Measurements from ENCODE around the gene SMYD4. TPM values are rescaled to one million over a fixed set of nuclear protein-coding genes. Genes with fewer than 3 reads are reported as not detected.

The SMYD4 gene
- total RNA-seq, 1 donor from 2014 or later = 8.4 TPM

- peak overlapping the region in 2 of 3 donors; percentile 63 to 86 for H3K9ac ChIP-seq (ENCODE audit: low read depth in 1 of 3, low read length in 3 of 3)
- H3K4me3 ChIP-seq (ENCODE audit: low read length in 3 of 3) = peak overlapping the region in 1 of 3 donors; percentile 49
- H3K27me3 ChIP-seq (ENCODE audit: control insufficient read depth in 3 of 3, insufficient read depth in 3 of 3, low read length in 3 of 3) = no peaks in the 10 kb centered on the region
- peak overlapping the region; percentile 96 for H3K27ac ChIP-seq (ENCODE audit: low read depth, low read length)
- H3K36me3 ChIP-seq (ENCODE audit: control insufficient read depth in 3 of 3, insufficient read depth in 3 of 3, low read length in 3 of 3) = peaks cover 19 to 46% (median 35%) of the 10 kb centered on the region in 3 donors
- H3K9me3 ChIP-seq (ENCODE audit: control insufficient read depth in 3 of 3, low read length in 3 of 3) = no peaks in the 10 kb centered on the region
- H3K4me1 ChIP-seq (ENCODE audit: control insufficient read depth in 3 of 3, insufficient read depth in 3 of 3, low read length in 3 of 3) = peaks cover 36 to 54% (median 49%) of the 10 kb centered on the region in 3 donors
Measured at GRCh38 chr17:1729966-1730325, 99.8 kb downstream of the SMYD4 start.

Other genes starting within 250 kb of the SMYD4 start
- 4.7 TPM for gene SLC43A2, start 201.1 kb downstream of the SMYD4 start, total RNA-seq
- gene SCARF1, start 184.2 kb downstream of the SMYD4 start, total RNA-seq = 5.7 TPM
- gene RILP, start 180.0 kb downstream of the SMYD4 start, total RNA-seq = 9.9 TPM
- 96.0 TPM for gene PRPF8, start 145.0 kb downstream of the SMYD4 start, total RNA-seq
- gene TLCD2, start 119.5 kb downstream of the SMYD4 start, total RNA-seq = 2.1 TPM
- 10.4 TPM for gene WDR81, start 105.2 kb downstream of the SMYD4 start, total RNA-seq
- not detected for gene SERPINF2, start 87.0 kb downstream of the SMYD4 start, total RNA-seq
- gene SERPINF1, start 67.8 kb downstream of the SMYD4 start, total RNA-seq = 328 TPM
- gene RPA1, start 103 bp upstream of the SMYD4 start, total RNA-seq = 26.1 TPM
- 1.0 TPM for gene RTN4RL1, start 195.4 kb upstream of the SMYD4 start, total RNA-seq
- 14.1 TPM for gene DPH1, start 200.3 kb upstream of the SMYD4 start, total RNA-seq
- gene OVCA2, start 212.1 kb upstream of the SMYD4 start, total RNA-seq = 24.0 TPM
- 23.5 TPM for gene HIC1, start 225.2 kb upstream of the SMYD4 start, total RNA-seq

Measured in skeletal muscle tissue (tissue), 4 donors.